A549 (cell line): ENCODE measurements around the gene NUP62. TPM values are rescaled to one million over a fixed set of nuclear protein-coding genes. Genes with fewer than 3 reads are reported as not detected.

Source experiments
- ATAC-seq, 2 experiments: fragments of 200-7000 bp in 1 of 2; fragments of >200 bp in 1 of 2; cut with Nextera tagmentation in 1 of 2; cut with Tn5 transposase in 1 of 2; 3 replicates each; pipeline versions ENCODE4 v1.8.0 to v1.9.1; 2018 to 2020; ENCODE audit warnings: mild to moderate bottlenecking in 1 of 2, moderate library complexity in 1 of 2
- CTCF ChIA-PET: fragments of 300-600 bp; sonication (Branson Sonifier 250); formaldehyde crosslinking; extraction: SDS; loops from one replicate; lab custom pipeline; 2021; ENCODE audit warnings: antibody characterized with exemption, inconsistent platforms; lab: Yijun Ruan, JAX
- POLR2A ChIA-PET: fragments of 350-600 bp; formaldehyde crosslinking; extraction: SDS; loops from one replicate; lab custom pipeline; 2021; ENCODE audit warnings: antibody characterized with exemption, inconsistent platforms; lab: Yijun Ruan, JAX
- DNase-seq, 2 experiments: peaks; one replicate each; pipeline versions ENCODE4 v3.0.0 to v3.0.0-alpha.2; 2011 to 2016; ENCODE audit warnings: low read depth in 1 of 2, low spot score in 1 of 2
- FAIRE-seq: peaks from 2 replicates; lab custom pipeline; 2011; peaks lifted over from hg19 to GRCh38; lab: Jason Lieb, UNC
- H3K27ac ChIP-seq, 2 experiments: fragments of >200 bp; sonication (Bioruptor Twin); formaldehyde crosslinking; 3 replicates each; pipeline ENCODE4 v1.5.1; 2016 to 2017
- H3K4me1 ChIP-seq: fragments of >200 bp; sonication (Bioruptor Twin); formaldehyde crosslinking; 3 replicates; pipeline ENCODE4 v1.6.1; 2016
- H3K4me2 ChIP-seq: fragments of >200 bp; sonication (Bioruptor Twin); formaldehyde crosslinking; 3 replicates; pipeline ENCODE4 v1.6.1; 2016
- H3K4me3 ChIP-seq: fragments of >200 bp; sonication (Bioruptor Twin); formaldehyde crosslinking; 3 replicates; pipeline ENCODE4 v1.5.1; 2016
- H3K9me3 ChIP-seq: fragments of >200 bp; sonication (Bioruptor Twin); formaldehyde crosslinking; 3 replicates; pipeline ENCODE4 v1.6.1; 2016
- BCL3 ChIP-seq: fragments of >200 bp; sonication (Bioruptor Twin); formaldehyde crosslinking; IDR thresholded peaks from 3 replicates; pipeline ENCODE4 v1.6.1; 2016
- CBX8 ChIP-seq: fragments of 200-600 bp; sonication (generic); IDR thresholded peaks from 2 replicates; pipeline ENCODE4 v1.6.1; 2016
- CTCF ChIP-seq: fragments of >200 bp; sonication (Bioruptor Twin); formaldehyde crosslinking; IDR thresholded peaks from 3 replicates; pipeline ENCODE4 v1.5.1; 2016
- ELK1 ChIP-seq: fragments of 150-350 bp; IDR thresholded peaks from 2 replicates; pipeline ENCODE4 v1.6.1; 2014; ENCODE audit warnings: low read depth, mild to moderate bottlenecking, low read length
- ESRRA ChIP-seq: fragments of 150-350 bp; IDR thresholded peaks from 2 replicates; pipeline ENCODE4 v1.6.1; 2014; ENCODE audit warnings: mild to moderate bottlenecking, low read length, borderline replicate concordance
- GATA3 ChIP-seq: IDR thresholded peaks from 2 replicates; pipeline ENCODE4 v1.6.1; 2012; ENCODE audit warnings: borderline replicate concordance
- HEYL ChIP-seq: fragments of 250-450 bp; sonication (Bioruptor Pico); IDR thresholded peaks from 2 replicates; pipeline ENCODE4 v1.8.0; 2021; ENCODE audit warnings: mild to moderate bottlenecking, moderate library complexity
- HOXB5 ChIP-seq: fragments of 250-450 bp; sonication (Bioruptor Pico); IDR thresholded peaks from 2 replicates; pipeline ENCODE4 v1.5.0; 2020; ENCODE audit warnings: mild to moderate bottlenecking, moderate library complexity
- KDM5A ChIP-seq: fragments of 200-600 bp; sonication (generic); IDR thresholded peaks from 2 replicates; pipeline ENCODE4 v1.6.1; 2016; ENCODE audit warnings: antibody characterized with exemption, mild to moderate bottlenecking
- MAX ChIP-seq: IDR thresholded peaks from 2 replicates; pipeline ENCODE4 v1.6.1; 2012
- MAZ ChIP-seq: fragments of 150-350 bp; IDR thresholded peaks from 2 replicates; pipeline ENCODE4 v1.6.1; 2014; ENCODE audit warnings: antibody characterized with exemption, low read depth, low read length, borderline replicate concordance
- NPAS2 ChIP-seq: fragments of 250-450 bp; sonication (Bioruptor Pico); IDR thresholded peaks from 2 replicates; pipeline ENCODE4 v1.8.0; 2022; ENCODE audit warnings: mild to moderate bottlenecking, moderate library complexity, borderline replicate concordance
- POLR2AphosphoS2 ChIP-seq: conservative IDR thresholded peaks from 2 replicates; pipeline ENCODE4 v1.6.1; 2012; ENCODE audit warnings: low read length, improper control_type of control experiment, inconsistent platforms
- REST ChIP-seq: fragments of 200-600 bp; sonication (generic); IDR thresholded peaks from 2 replicates; pipeline ENCODE4 v1.6.1; 2016; ENCODE audit warnings: antibody characterized with exemption, mild to moderate bottlenecking, moderate library complexity
- RFX5 ChIP-seq: fragments of 450-650 bp; IDR thresholded peaks from 2 replicates; pipeline ENCODE4 v1.7.1; 2014; ENCODE audit warnings: antibody characterized with exemption, mild to moderate bottlenecking, moderate library complexity
- RNF2 ChIP-seq: fragments of 200-600 bp; sonication (generic); IDR thresholded peaks from 2 replicates; pipeline ENCODE4 v1.6.1; 2016; ENCODE audit warnings: low read depth, mild to moderate bottlenecking, antibody characterized with exemption, moderate library complexity, borderline replicate concordance
- SREBF2 ChIP-seq: fragments of 450-650 bp; IDR thresholded peaks from 2 replicates; pipeline ENCODE4 v1.6.1; 2014; ENCODE audit warnings: mild to moderate bottlenecking, moderate library complexity
- ZNF302 ChIP-seq: fragments of 250-450 bp; sonication (Bioruptor Pico); IDR thresholded peaks from 2 replicates; pipeline ENCODE4 v1.9.0; 2021; ENCODE audit warnings: inconsistent platforms, mild to moderate bottlenecking, moderate library complexity
- WGBS: methylation state at CpG from one replicate; pipeline ENCODE4 v1.1.6; 2017; ENCODE audit errors: missing lambda C conversion rate; 5-methylcytosine and 5-hydroxymethylcytosine counted together
- polyA plus RNA-seq, 4 experiments: library from polyadenylated mRNA; depleted of rRNA in 3 of 4; stranded (reverse); fragments of >200 nt; fragmentation: RNase III in 1 of 4; extraction: RNeasy Plus Mini Kit Qiagen cat#74134 plus additional on column Dnase treatment in 1 of 4; gene quantifications; 2 replicates in 3 of 4; 3 replicates in 1 of 4; pipeline ENCODE4 v1.2.3, GENCODE V29; 2011 to 2017

The NUP62 gene
- polyA plus RNA-seq, 2 of the 4 experiments (the other 2 are of a cell fraction): 21.4 to 83.9 TPM

GRCh38 chr19:49880162-49880869 is 49.0 kb downstream of the NUP62 start:
- Histone ChIP-seq H3K27ac (no peak overlapping the region), H3K4me2 (no peak overlapping the region), H3K4me1 (peaks cover 14% of the 10 kb centered on the region), H3K9me3 (peaks cover 10% of the 10 kb centered on the region), H3K4me3 (no peak overlapping the region)
- DNase-seq (no peak), FAIRE-seq (no peak), ATAC-seq (no peak)
- POLR2A ChIA-PET: no interaction called here
- WGBS: 90% methylated on average over 7 of the region's 10 CpGs
- no peak for TF ChIP-seq RFX5
- TF ChIP-seq SREBF2: no peak
- TF ChIP-seq NPAS2 (CRISPR knock-in tag): no peak
- TF ChIP-seq HOXB5 (CRISPR knock-in tag): no peak
- TF ChIP-seq GATA3: no peak
- TF ChIP-seq ZNF302 (CRISPR knock-in tag): no peak
- TF ChIP-seq REST: no peak
- no peak for TF ChIP-seq KDM5A
- no peak for TF ChIP-seq ELK1
- no peak for TF ChIP-seq CTCF
- TF ChIP-seq CBX8: no peak
- no peak for TF ChIP-seq HEYL (CRISPR knock-in tag)
- no peak for TF ChIP-seq RNF2
- no peak for TF ChIP-seq POLR2AphosphoS2
- TF ChIP-seq MAX: no peak
- TF ChIP-seq ESRRA: no peak
- TF ChIP-seq MAZ: no peak
- TF ChIP-seq BCL3: no peak
- CTCF ChIA-PET: interaction anchor here (2.3 to 3.8 kb wide), 2 partner anchors 9 to 57 kb away, joined by 7 to 24 read pairs; no protein-coding TSS in a partner anchor
